Large intestine (tissue), 3 donors: Measurements from ENCODE around the gene ZNF207. TPM values are rescaled to one million over a fixed set of nuclear protein-coding genes. Genes with fewer than 3 reads are reported as not detected.
"Not testable (repeated sequence)": the region's sequence is repeated elsewhere in the genome, so short reads cannot be mapped to it uniquely, and the experiment has no call there.

ENCODE experiments used
- DNase-seq, 2 donors: peaks; one replicate each; pipeline versions ENCODE4 v3.0.0 to v3.0.0-alpha.2; 2013
- H3K27ac ChIP-seq: one replicate; pipeline ENCODE4 v1.5.1; 2013; ENCODE audit warnings: low read length
- H3K27me3 ChIP-seq: 2 replicates; pipeline ENCODE4 v1.6.1; 2013; ENCODE audit warnings: low read length; ENCODE audit not compliant: control insufficient read depth, insufficient read depth
- H3K36me3 ChIP-seq: 2 replicates; pipeline ENCODE4 v1.6.1; 2013; ENCODE audit warnings: low read length; ENCODE audit not compliant: control insufficient read depth, insufficient read depth
- H3K4me1 ChIP-seq: one replicate; pipeline ENCODE4 v1.6.1; 2013; ENCODE audit warnings: low read length; ENCODE audit not compliant: control insufficient read depth, insufficient read depth
- H3K4me3 ChIP-seq: one replicate; pipeline ENCODE4 v1.5.1; 2013; ENCODE audit warnings: low read length
- H3K9me3 ChIP-seq: one replicate; pipeline ENCODE4 v1.6.1; 2013; ENCODE audit warnings: mild to moderate bottlenecking, low read depth, low read length, moderate library complexity; ENCODE audit not compliant: control insufficient read depth
- WGBS: methylation state at CpG from one replicate; pipeline ENCODE4 v1.1.5; 2013; ENCODE audit warnings: low lambda C conversion rate; ENCODE audit not compliant: insufficient coverage; 5-methylcytosine and 5-hydroxymethylcytosine counted together
- polyA plus RNA-seq: library from polyadenylated mRNA; unstranded; fragments of 120-200 nt; gene quantifications from one replicate; pipeline ENCODE4 v1.2.1, GENCODE V29; 2013

ZNF207 gene
- polyA plus RNA-seq, 1 donor = 194 TPM

DNA sequence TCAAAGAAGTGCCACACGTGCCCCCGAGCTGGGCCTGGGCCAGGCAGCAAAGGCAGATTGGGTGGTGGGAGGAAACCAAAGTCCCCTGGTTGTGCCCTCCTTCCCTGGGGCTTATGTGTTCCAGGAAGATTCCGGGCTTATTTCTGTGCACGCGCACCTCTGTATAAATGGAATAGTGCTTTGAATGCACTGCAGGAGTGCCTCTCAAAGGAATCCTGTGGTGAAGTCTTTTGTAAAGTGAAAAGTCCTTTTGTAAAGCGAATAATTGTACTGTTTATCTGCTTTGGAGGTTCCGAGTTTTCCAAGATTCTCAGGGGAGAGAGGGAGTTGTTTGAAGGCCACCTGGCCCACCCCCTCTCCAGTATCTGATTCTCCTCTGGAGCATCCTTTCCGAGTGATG, 34.8 kb upstream of the ZNF207 start:
- Histone ChIP-seq H3K9me3 (no peaks in the 10 kb centered on the region), H3K27me3 (peaks cover 7% of the 10 kb centered on the region), H3K36me3 (no peaks in the 10 kb centered on the region), H3K27ac (no peak overlapping the region), H3K4me1 (no peaks in the 10 kb centered on the region), H3K4me3 (no peak overlapping the region)
- no CpG with 5 or more reads among the region's 8 CpGs for WGBS
- DNase-seq = no peak

DNA sequence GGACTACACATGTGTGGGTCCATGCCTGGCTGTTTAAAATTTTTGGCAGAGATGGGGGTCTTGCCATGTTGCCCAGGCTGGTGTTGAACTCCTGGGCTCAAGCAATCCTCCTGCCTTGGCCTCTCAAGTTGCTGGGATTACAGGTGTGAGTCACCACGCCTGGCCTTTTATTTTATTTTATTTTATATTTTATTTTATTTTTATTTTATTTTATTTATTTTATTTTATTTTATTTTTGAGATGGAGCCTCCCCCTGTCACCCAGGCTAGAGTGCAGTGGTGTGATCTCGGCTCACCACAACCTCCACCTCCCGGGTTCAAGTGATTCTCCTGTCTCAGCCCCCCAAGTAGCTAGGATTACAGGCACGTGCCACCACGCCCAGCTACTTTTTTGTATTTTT, 33.3 kb upstream of the ZNF207 start:
- not testable (repeated sequence) for DNase-seq, H3K27me3 ChIP-seq, H3K9me3 ChIP-seq, H3K36me3 ChIP-seq, H3K27ac ChIP-seq, H3K4me3 ChIP-seq, H3K4me1 ChIP-seq
- 100% methylated on average over 1 of the region's 5 CpGs for WGBS

- H3K27me3 ChIP-seq = no peaks in the 10 kb centered on the region
- no peaks in the 10 kb centered on the region for H3K4me1 ChIP-seq
- DNase-seq = no peak
- no peaks in the 10 kb centered on the region for H3K36me3 ChIP-seq
- WGBS = 67% methylated on average over 3 of the region's 4 CpGs
- no peak overlapping the region for H3K27ac ChIP-seq
- H3K4me3 ChIP-seq = no peak overlapping the region
- H3K9me3 ChIP-seq = no peaks in the 10 kb centered on the region
Measured at GRCh38 chr17:32317353-32317752, 32.6 kb upstream of the ZNF207 start.

- WGBS = no CpG with 5 or more reads among the region's 8 CpGs
- no peak overlapping the region for H3K4me3 ChIP-seq
- no peak overlapping the region for H3K27ac ChIP-seq
Measured at GRCh38 chr17:32318071-32318470, 31.9 kb upstream of the ZNF207 start.

GRCh38 chr17:32319548-32319905, 30.4 kb upstream of the ZNF207 start:
- Histone ChIP-seq H3K9me3 (no peaks in the 10 kb centered on the region), H3K27ac (no peak overlapping the region), H3K27me3 (no peaks in the 10 kb centered on the region), H3K36me3 (no peaks in the 10 kb centered on the region), H3K4me3 (no peak overlapping the region), H3K4me1 (no peaks in the 10 kb centered on the region)
- DNase-seq = peak in 1 of 2 donors; percentile 45
- no CpG with 5 or more reads among the region's 5 CpGs for WGBS

More at GRCh38 chr17:32318071-32318470, 31.9 kb upstream of the ZNF207 start:
- no peaks in the 10 kb centered on the region for H3K4me1 ChIP-seq
- H3K36me3 ChIP-seq = no peaks in the 10 kb centered on the region
- no peaks in the 10 kb centered on the region for H3K27me3 ChIP-seq
- H3K9me3 ChIP-seq = no peaks in the 10 kb centered on the region
- no peak for DNase-seq

DNA sequence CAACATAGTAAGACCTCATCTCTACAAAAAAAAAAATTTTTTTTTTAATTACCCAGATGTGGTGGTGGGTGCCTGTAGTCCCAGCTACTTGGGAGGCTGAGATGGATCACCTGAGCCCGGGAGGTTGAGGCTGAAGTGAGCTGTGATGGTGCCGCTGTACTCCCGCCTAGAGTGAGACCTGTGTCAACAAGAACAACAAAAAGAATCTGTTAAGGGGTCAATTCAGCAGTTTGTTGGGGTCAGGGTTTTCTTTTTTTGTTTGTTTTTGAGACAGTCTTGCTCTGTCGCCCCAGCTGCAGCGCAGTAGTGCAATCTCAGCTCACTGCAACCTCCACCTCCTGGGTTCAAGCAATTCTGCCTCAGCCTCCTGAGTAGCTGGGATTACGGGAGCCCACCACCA, 29.9 kb upstream of the ZNF207 start:
- not testable (repeated sequence) for H3K9me3 ChIP-seq, DNase-seq, H3K27ac ChIP-seq, H3K27me3 ChIP-seq, H3K4me1 ChIP-seq, H3K36me3 ChIP-seq, H3K4me3 ChIP-seq
- WGBS = no CpG with 5 or more reads among the region's 6 CpGs

DNA sequence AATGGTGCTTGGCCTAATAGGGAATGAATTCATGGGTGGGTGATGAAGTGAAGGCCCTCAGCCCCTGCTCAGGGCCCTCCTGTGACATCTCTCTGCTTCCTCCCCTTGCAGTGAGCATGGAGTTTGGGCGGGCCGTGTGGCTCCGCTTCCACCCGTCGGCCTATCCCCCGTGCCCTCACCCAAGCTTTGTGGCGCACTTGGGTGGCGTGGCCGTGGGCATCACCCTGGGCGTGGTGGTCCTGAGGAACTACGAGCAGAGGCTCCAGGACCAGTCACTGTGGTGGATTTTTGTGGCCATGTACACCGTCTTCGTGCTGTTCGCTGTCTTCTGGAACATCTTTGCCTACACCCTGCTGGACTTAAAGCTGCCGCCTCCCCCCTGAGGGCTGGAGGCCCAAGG, 29.1 kb upstream of the ZNF207 start:
- Histone ChIP-seq H3K27ac (no peak overlapping the region), H3K4me3 (no peak overlapping the region), H3K9me3 (no peaks in the 10 kb centered on the region), H3K4me1 (no peaks in the 10 kb centered on the region), H3K36me3 (no peaks in the 10 kb centered on the region), H3K27me3 (no peaks in the 10 kb centered on the region)
- no CpG with 5 or more reads among the region's 15 CpGs for whole genome bisulfite sequencing
- DNase-seq = no peak

DNA sequence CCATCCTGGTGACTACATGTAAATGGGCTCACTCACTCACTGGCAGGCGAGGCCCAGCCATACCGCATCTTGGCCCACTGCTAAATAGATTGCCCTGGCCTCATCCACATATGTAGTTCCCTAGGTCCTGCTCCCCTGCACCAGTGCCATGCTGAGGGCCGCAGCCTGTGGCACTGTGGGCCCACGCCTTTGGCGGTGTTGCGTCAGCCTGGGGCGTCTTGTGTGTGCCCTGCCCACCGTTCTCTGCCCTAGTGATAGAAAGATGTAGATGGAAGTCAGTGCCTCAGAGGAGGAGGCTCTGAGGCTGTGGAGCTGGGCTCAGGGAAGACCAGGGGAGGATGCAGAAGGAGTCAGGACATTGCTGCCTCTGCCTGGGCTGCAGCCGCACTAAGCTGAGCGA, 26.9 kb upstream of the ZNF207 start:
- no peak overlapping the region for H3K27ac ChIP-seq
- no peaks in the 10 kb centered on the region for H3K9me3 ChIP-seq
- H3K27me3 ChIP-seq = no peaks in the 10 kb centered on the region
- no peak for DNase-seq
- no peaks in the 10 kb centered on the region for H3K4me1 ChIP-seq
- H3K4me3 ChIP-seq = no peak overlapping the region
- no peaks in the 10 kb centered on the region for H3K36me3 ChIP-seq
- WGBS = no CpG with 5 or more reads among the region's 10 CpGs

DNA sequence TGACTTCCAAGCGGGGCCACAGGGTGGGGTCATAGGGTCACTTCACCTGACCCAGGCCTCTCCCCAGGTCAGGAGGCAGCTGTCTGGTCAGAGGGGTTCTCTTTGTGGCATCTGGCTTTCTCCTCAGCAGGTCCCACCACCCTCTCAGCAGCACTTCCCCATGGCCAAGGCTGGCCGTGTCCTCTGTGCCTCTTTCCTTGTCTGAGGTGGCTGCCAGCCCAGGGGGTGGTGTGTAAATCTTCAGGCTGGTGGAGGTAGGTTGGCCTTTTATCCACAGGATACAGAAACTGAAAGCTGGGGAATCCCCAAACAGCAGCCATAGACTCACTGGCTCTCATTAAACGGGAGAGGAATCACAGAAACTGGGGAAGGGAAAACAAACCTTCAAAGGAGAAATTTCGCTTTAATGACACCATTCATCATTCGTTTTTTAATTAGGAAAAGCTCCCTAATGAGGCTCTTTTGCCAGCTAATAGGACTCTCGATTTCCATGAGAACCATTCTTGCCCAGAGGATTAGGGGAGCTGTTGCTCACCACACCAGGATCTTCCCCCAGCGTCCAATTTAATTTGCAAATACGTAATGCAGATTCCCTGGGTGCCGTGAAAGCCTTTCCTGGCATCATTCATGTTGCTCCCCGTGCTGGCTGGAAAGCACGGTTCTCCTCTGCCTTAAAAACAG, 26.0 kb upstream of the ZNF207 start:
- Histone ChIP-seq H3K4me3 (no peak overlapping the region), H3K36me3 (no peaks in the 10 kb centered on the region), H3K4me1 (no peaks in the 10 kb centered on the region), H3K27me3 (no peaks in the 10 kb centered on the region), H3K27ac (no peak overlapping the region), H3K9me3 (no peaks in the 10 kb centered on the region)
- DNase-seq = peak in 1 of 2 donors; percentile 50
- WGBS = no CpG with 5 or more reads among the region's 11 CpGs

DNA sequence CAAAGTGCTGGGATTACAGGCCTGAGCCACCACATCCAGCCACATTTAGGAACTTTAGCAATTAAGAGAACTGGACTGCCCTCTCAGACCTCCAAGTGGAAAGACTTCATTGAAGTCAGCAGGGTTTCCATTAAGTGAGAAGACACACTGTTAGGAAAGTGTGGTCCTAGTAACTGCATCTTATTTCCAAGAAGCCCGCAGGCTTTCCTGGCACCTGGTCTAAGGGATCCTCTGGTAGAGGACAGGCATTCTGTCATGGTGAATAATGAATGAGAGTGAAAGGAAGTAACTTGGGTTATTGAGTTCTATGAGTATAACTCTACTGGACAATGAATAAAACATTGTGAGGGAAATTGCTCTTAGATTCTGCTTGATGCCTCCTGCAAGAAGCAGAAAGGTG, 22.0 kb upstream of the ZNF207 start:
- Histone ChIP-seq H3K9me3 (no peaks in the 10 kb centered on the region), H3K4me1 (no peaks in the 10 kb centered on the region), H3K27me3 (no peaks in the 10 kb centered on the region), H3K27ac (no peak overlapping the region), H3K4me3 (no peak overlapping the region), H3K36me3 (peaks cover 2% of the 10 kb centered on the region)
- no CpG with 5 or more reads among the region's 1 CpG for WGBS
- no peak for DNase-seq

GRCh38 chr17:32330147-32330546, 19.8 kb upstream of the ZNF207 start:
- Histone ChIP-seq H3K4me3 (no peak overlapping the region), H3K27ac (no peak overlapping the region), H3K27me3 (no peaks in the 10 kb centered on the region), H3K4me1 (no peaks in the 10 kb centered on the region), H3K9me3 (no peaks in the 10 kb centered on the region), H3K36me3 (peaks cover 8% of the 10 kb centered on the region)
- 100% methylated on average over 1 of the region's 3 CpGs for WGBS
- no peak for DNase-seq
